ENCODE results near the gene GANAB. TPM values are rescaled to one million over a fixed set of nuclear protein-coding genes. Genes with fewer than 3 reads are reported as not detected.

The GANAB gene
- total and polyA plus RNA-seq, 2 of the 13 experiments (the other 11 are each of a cell fraction or from before 2014, with no cell fraction given): 99.5 to 234 TPM

- TF ChIP-seq NONO (IDR thresholded peaks at IDR 0.05): no peak
- TF ChIP-seq NONO (CRISPR knock-in tag; conservative IDR thresholded peaks at IDR 0.05): peak; percentile 96
- TF ChIP-seq ZNF441 (CRISPR knock-in tag; IDR thresholded peaks at IDR 0.05; ENCODE audit: borderline replicate concordance): 0 out of 2 replicates have a peak, but pooled peaks have one; percentile 29
- TF ChIP-seq ARID4A (CRISPR knock-in tag; IDR thresholded peaks at IDR 0.05; ENCODE audit: borderline replicate concordance): peak; percentile 90
- TF ChIP-seq ZBTB43 (CRISPR knock-in tag; conservative IDR thresholded peaks at IDR 0.05): 0 out of 2 replicates have a peak, but pooled peaks have one; percentile 16
- 0 out of 2 replicates have a peak, but pooled peaks have one; percentile 66 for TF ChIP-seq ATF6 (CRISPR knock-in tag; conservative IDR thresholded peaks at IDR 0.05)
- no peak; the same call in none of the 2 replicates for TF ChIP-seq ZC3H13 (CRISPR knock-in tag; IDR thresholded peaks at IDR 0.05)
- no peak for TF ChIP-seq ZNF446 (CRISPR knock-in tag; IDR thresholded peaks at IDR 0.05)
- TF ChIP-seq ZNF879 (CRISPR knock-in tag; IDR thresholded peaks at IDR 0.05): no peak
- TF ChIP-seq MYNN (CRISPR knock-in tag; IDR thresholded peaks at IDR 0.05; ENCODE audit: low read depth): peak; percentile 53; the same call in 1 of the 2 replicates
- TF ChIP-seq ZC3H4 (CRISPR knock-in tag; IDR thresholded peaks at IDR 0.05; ENCODE audit: borderline replicate concordance): no peak
- TF ChIP-seq DMAP1 (CRISPR knock-in tag; IDR thresholded peaks at IDR 0.05): peak; percentile 94
- TF ChIP-seq EED (CRISPR knock-in tag; IDR thresholded peaks at IDR 0.05): 0 out of 2 replicates have a peak, but pooled peaks have one; percentile 20
- TF ChIP-seq FOXA3 (CRISPR knock-in tag; IDR thresholded peaks at IDR 0.05): peak; percentile 81
- no peak for TF ChIP-seq EZH2 (conservative IDR thresholded peaks at IDR 0.05; ENCODE audit: low read depth, low read length)
- TF ChIP-seq ZNF484 (CRISPR knock-in tag; IDR thresholded peaks at IDR 0.05; ENCODE audit: borderline replicate concordance, low read depth): no peak
- TF ChIP-seq ZSCAN9 (CRISPR knock-in tag; IDR thresholded peaks at IDR 0.05; ENCODE audit: borderline replicate concordance): peak; percentile 76
- peak; percentile 87 for TF ChIP-seq KLF9 (CRISPR knock-in tag; IDR thresholded peaks at IDR 0.05; ENCODE audit: low read depth)
- TF ChIP-seq GATA4 (IDR thresholded peaks at IDR 0.05; ENCODE audit: borderline replicate concordance, low read depth): peak; percentile 68; the same call in 1 of the 2 replicates
- peak; percentile 90 for TF ChIP-seq ZNF605 (CRISPR knock-in tag; IDR thresholded peaks at IDR 0.05)
- TF ChIP-seq THAP11 (CRISPR knock-in tag; IDR thresholded peaks at IDR 0.05): peak; percentile 97
- peak; percentile 97 for TF ChIP-seq ZNF639 (CRISPR knock-in tag; conservative IDR thresholded peaks at IDR 0.05)
Observed at GRCh38 chr11:62591448-62592145, 54.8 kb downstream of the GANAB start, which contains the start of gene TUT1 (continued).
